WTC11 (cell line): ENCODE measurements around the gene TTLL11. TPM values are rescaled to one million over a fixed set of nuclear protein-coding genes. Genes with fewer than 3 reads are reported as not detected.

Experiments used
- ATAC-seq: fragments of 200-7000 bp; cut with Tn5 transposase; 2 replicates; pipeline ENCODE4 v1.10.0; 2021; ENCODE audit warnings: mild to moderate bottlenecking, moderate library complexity
- CTCF ChIA-PET: fragments of 300-600 bp; sonication (Branson Sonifier 250); formaldehyde crosslinking; loops from one replicate; lab custom pipeline; 2021; ENCODE audit warnings: antibody characterized with exemption; lab: Charles Lee
- POLR2A ChIA-PET: fragments of 350-600 bp; sonication (Branson Sonifier 250); formaldehyde crosslinking; loops from one replicate; lab custom pipeline; 2021; ENCODE audit warnings: antibody characterized with exemption; lab: Charles Lee
- DNase-seq: peaks from one replicate; pipeline ENCODE4 v3.0.0; 2021; ENCODE audit warnings: low spot score
- H3K27ac Mint-ChIP-seq: 2 replicates; pipeline ENCODE4 v1.8.0; 2021; ENCODE audit warnings: mixed read lengths
- H3K27me3 Mint-ChIP-seq: 2 replicates; pipeline ENCODE4 v1.8.0; 2021; ENCODE audit warnings: low read depth, mild to moderate bottlenecking, moderate library complexity, mixed read lengths
- H3K36me3 Mint-ChIP-seq: 2 replicates; pipeline ENCODE4 v1.8.0; 2021; ENCODE audit warnings: mixed read lengths
- H3K4me1 Mint-ChIP-seq: 2 replicates; pipeline ENCODE4 v1.8.0; 2022; ENCODE audit warnings: mixed read lengths
- H3K4me3 Mint-ChIP-seq: 2 replicates; pipeline ENCODE4 v1.8.0; 2021; ENCODE audit warnings: mild to moderate bottlenecking, moderate library complexity, mixed read lengths
- H3K9me3 Mint-ChIP-seq: 2 replicates; pipeline ENCODE4 v1.8.0; 2021; ENCODE audit warnings: mixed read lengths
- ATF1 ChIP-seq: sonication (generic); formaldehyde crosslinking; IDR thresholded peaks from 2 replicates; pipeline ENCODE4 v1.8.1; 2023; ENCODE audit warnings: mild to moderate bottlenecking, moderate library complexity, missing genetic modification reagents
- CBFB ChIP-seq: sonication (generic); formaldehyde crosslinking; IDR thresholded peaks from 2 replicates; pipeline ENCODE4 v1.8.1; 2022; ENCODE audit warnings: mild to moderate bottlenecking, low read depth, missing genetic modification reagents
- CREM ChIP-seq: sonication (generic); formaldehyde crosslinking; IDR thresholded peaks from 2 replicates; pipeline ENCODE4 v1.8.1; 2022; ENCODE audit warnings: mild to moderate bottlenecking, missing genetic modification reagents, moderate library complexity
- ELF4 ChIP-seq: sonication (generic); formaldehyde crosslinking; IDR thresholded peaks from 2 replicates; pipeline ENCODE4 v1.8.1; 2022; ENCODE audit warnings: low read depth, mild to moderate bottlenecking, moderate library complexity, missing genetic modification reagents
- GRHL2 ChIP-seq: fragments of 250-450 bp; sonication (Bioruptor Pico); IDR thresholded peaks from 2 replicates; pipeline ENCODE4 v1.8.0; 2022; ENCODE audit warnings: mild to moderate bottlenecking, moderate library complexity; ENCODE audit not compliant: insufficient replicate concordance, severe bottlenecking
- HMGA2 ChIP-seq: fragments of 250-450 bp; sonication (Bioruptor Pico); IDR thresholded peaks from 2 replicates; pipeline ENCODE4 v1.4.0; 2021; ENCODE audit warnings: mild to moderate bottlenecking, moderate library complexity
- NFYB ChIP-seq: sonication (generic); formaldehyde crosslinking; conservative IDR thresholded peaks from 2 replicates; pipeline ENCODE4 v1.8.0; 2022; ENCODE audit warnings: low read depth, missing genetic modification reagents
- PRRX2 ChIP-seq: fragments of 250-450 bp; sonication (Bioruptor Pico); IDR thresholded peaks from 2 replicates; pipeline ENCODE4 v1.8.0; 2021; ENCODE audit warnings: mild to moderate bottlenecking
- ZBTB21 ChIP-seq: sonication (generic); formaldehyde crosslinking; IDR thresholded peaks from 2 replicates; pipeline ENCODE4 v1.8.1; 2023; ENCODE audit warnings: mild to moderate bottlenecking, missing genetic modification reagents, borderline replicate concordance
- ZNF396 ChIP-seq: fragments of 250-450 bp; sonication (Bioruptor Pico); IDR thresholded peaks from 2 replicates; pipeline ENCODE4 v1.8.0; 2021; ENCODE audit warnings: mild to moderate bottlenecking, moderate library complexity, borderline replicate concordance
- total RNA-seq: library from RNA; stranded (reverse); gene quantifications from 3 replicates; pipeline ENCODE4 v1.2.3, GENCODE V29; 2021
- TF ChIP-seq, protein P1 (sequence below): sonication (generic); formaldehyde crosslinking; IDR thresholded peaks from 2 replicates; pipeline ENCODE4 v1.8.0; 2023; ENCODE audit warnings: missing genetic modification reagents, mild to moderate bottlenecking, borderline replicate concordance
- TF ChIP-seq, protein P2 (sequence below): sonication (generic); formaldehyde crosslinking; IDR thresholded peaks from 2 replicates; pipeline ENCODE4 v1.8.1; 2022; ENCODE audit warnings: mild to moderate bottlenecking, missing genetic modification reagents, moderate library complexity, borderline replicate concordance
- TF ChIP-seq, protein P3 (sequence below): fragments of 250-450 bp; sonication (Bioruptor Pico); IDR thresholded peaks from 2 replicates; pipeline ENCODE4 v1.8.0; 2021; ENCODE audit warnings: mild to moderate bottlenecking
- TF ChIP-seq, protein P4 (sequence below): sonication (generic); formaldehyde crosslinking; IDR thresholded peaks from 2 replicates; pipeline ENCODE4 v1.8.1; 2023; ENCODE audit warnings: mild to moderate bottlenecking, missing genetic modification reagents
- TF ChIP-seq, protein P5 (sequence below): sonication (generic); formaldehyde crosslinking; IDR thresholded peaks from 2 replicates; pipeline ENCODE4 v1.8.1; 2023; ENCODE audit warnings: mild to moderate bottlenecking, missing genetic modification reagents, borderline replicate concordance
- TF ChIP-seq, protein P6 (sequence below): fragments of 250-450 bp; sonication (Bioruptor Pico); IDR thresholded peaks from 2 replicates; pipeline ENCODE4 v1.9.0; 2021; ENCODE audit warnings: mild to moderate bottlenecking, borderline replicate concordance

TTLL11 gene
- total RNA-seq, 1 experiment from 2014 or later: 1.1 TPM

DNA sequence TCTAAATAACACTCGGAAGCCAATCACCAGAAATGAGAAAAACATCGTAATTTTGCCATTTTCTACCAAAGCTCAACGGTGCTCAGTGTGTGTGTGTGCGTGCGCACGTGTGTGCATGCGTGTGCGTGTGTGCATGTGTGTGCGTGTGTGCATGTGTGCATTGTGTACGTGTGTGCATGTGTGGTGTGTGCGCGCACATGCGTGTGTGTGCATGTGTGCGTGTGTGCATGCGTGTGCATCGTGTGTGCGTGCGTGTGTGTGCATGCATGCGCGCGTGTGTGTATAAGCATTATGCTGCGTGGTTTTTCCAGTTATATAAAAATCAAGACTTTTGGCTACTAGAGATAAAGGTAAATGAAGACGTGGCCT, 276.7 kb downstream of the TTLL11 start (continued):
- TF ChIP-seq, protein P1, sequence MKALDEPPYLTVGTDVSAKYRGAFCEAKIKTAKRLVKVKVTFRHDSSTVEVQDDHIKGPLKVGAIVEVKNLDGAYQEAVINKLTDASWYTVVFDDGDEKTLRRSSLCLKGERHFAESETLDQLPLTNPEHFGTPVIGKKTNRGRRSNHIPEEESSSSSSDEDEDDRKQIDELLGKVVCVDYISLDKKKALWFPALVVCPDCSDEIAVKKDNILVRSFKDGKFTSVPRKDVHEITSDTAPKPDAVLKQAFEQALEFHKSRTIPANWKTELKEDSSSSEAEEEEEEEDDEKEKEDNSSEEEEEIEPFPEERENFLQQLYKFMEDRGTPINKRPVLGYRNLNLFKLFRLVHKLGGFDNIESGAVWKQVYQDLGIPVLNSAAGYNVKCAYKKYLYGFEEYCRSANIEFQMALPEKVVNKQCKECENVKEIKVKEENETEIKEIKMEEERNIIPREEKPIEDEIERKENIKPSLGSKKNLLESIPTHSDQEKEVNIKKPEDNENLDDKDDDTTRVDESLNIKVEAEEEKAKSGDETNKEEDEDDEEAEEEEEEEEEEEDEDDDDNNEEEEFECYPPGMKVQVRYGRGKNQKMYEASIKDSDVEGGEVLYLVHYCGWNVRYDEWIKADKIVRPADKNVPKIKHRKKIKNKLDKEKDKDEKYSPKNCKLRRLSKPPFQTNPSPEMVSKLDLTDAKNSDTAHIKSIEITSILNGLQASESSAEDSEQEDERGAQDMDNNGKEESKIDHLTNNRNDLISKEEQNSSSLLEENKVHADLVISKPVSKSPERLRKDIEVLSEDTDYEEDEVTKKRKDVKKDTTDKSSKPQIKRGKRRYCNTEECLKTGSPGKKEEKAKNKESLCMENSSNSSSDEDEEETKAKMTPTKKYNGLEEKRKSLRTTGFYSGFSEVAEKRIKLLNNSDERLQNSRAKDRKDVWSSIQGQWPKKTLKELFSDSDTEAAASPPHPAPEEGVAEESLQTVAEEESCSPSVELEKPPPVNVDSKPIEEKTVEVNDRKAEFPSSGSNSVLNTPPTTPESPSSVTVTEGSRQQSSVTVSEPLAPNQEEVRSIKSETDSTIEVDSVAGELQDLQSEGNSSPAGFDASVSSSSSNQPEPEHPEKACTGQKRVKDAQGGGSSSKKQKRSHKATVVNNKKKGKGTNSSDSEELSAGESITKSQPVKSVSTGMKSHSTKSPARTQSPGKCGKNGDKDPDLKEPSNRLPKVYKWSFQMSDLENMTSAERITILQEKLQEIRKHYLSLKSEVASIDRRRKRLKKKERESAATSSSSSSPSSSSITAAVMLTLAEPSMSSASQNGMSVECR (CRISPR knock-in tag): no peak

DNA sequence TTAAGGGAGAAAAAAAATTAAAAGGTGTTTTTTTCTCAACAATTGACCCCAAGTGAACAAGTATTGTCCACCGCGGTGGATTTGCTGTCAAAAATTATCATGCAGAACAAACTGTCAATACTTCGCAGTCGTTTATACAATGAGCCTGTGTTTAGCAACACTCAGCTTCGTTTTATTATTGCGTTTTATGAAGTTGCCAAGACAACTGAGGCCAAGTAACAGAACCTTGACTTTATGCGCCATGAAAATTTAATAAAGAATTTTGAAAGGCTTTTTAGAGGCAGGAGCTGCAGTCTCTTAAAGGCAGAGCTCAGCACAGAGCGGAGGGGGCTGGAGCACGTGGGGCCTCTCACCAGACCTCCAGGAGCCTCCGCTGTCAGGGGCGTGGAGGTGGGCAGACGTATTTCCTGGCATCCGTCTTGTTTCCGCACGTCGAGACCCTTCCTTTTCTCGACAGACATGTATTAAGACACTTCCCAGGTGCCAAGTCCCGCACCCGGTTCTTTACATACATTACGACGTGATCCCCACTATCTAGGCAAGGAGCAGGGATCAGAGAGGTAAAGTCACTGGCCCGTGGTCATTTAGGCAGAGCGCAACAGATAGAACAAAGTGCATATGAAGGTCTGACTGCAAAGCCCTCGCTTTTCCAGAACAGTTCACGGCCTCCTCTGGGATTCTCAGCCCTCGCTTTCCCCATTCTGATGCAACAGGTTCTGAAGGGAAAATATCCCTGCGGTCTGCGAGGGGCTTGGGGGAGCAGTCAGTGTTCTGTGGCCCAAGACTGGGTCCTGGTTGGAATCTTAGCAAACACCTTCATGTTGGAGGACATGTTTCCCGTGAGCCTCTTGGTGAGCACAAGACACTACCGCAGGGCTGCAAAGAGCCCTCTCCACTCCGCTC, 277.3 kb downstream of the TTLL11 start:
- H3K4me1 Mint-ChIP-seq: peaks cover 63% of the 10 kb centered on the region
- CTCF ChIA-PET: interaction anchor here (0.8 to 1.2 kb wide), 4 partner anchors 115 to 129 kb away, joined by 3 to 6 read pairs (median 4); no protein-coding TSS in a partner anchor
- TF ChIP-seq, protein P2, sequence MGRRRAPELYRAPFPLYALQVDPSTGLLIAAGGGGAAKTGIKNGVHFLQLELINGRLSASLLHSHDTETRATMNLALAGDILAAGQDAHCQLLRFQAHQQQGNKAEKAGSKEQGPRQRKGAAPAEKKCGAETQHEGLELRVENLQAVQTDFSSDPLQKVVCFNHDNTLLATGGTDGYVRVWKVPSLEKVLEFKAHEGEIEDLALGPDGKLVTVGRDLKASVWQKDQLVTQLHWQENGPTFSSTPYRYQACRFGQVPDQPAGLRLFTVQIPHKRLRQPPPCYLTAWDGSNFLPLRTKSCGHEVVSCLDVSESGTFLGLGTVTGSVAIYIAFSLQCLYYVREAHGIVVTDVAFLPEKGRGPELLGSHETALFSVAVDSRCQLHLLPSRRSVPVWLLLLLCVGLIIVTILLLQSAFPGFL: no peak
- no peak for TF ChIP-seq CBFB (CRISPR knock-in tag)
- TF ChIP-seq ZBTB21 (CRISPR knock-in tag): no peak
- no peak for TF ChIP-seq GRHL2
- no peak for TF ChIP-seq HMGA2
- no peak for TF ChIP-seq NFYB
- no peak for TF ChIP-seq ELF4 (CRISPR knock-in tag)
- TF ChIP-seq PRRX2: no peak
- TF ChIP-seq, protein P3, sequence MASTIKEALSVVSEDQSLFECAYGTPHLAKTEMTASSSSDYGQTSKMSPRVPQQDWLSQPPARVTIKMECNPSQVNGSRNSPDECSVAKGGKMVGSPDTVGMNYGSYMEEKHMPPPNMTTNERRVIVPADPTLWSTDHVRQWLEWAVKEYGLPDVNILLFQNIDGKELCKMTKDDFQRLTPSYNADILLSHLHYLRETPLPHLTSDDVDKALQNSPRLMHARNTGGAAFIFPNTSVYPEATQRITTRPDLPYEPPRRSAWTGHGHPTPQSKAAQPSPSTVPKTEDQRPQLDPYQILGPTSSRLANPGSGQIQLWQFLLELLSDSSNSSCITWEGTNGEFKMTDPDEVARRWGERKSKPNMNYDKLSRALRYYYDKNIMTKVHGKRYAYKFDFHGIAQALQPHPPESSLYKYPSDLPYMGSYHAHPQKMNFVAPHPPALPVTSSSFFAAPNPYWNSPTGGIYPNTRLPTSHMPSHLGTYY (CRISPR knock-in tag): no peak
- TF ChIP-seq, protein P4, sequence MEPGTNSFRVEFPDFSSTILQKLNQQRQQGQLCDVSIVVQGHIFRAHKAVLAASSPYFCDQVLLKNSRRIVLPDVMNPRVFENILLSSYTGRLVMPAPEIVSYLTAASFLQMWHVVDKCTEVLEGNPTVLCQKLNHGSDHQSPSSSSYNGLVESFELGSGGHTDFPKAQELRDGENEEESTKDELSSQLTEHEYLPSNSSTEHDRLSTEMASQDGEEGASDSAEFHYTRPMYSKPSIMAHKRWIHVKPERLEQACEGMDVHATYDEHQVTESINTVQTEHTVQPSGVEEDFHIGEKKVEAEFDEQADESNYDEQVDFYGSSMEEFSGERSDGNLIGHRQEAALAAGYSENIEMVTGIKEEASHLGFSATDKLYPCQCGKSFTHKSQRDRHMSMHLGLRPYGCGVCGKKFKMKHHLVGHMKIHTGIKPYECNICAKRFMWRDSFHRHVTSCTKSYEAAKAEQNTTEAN (CRISPR knock-in tag): no peak
- ATAC-seq (no peak), DNase-seq (no peak)
- POLR2A ChIA-PET: no interaction called here
- no peaks in the 10 kb centered on the region for H3K36me3 Mint-ChIP-seq
- H3K9me3 Mint-ChIP-seq: no peaks in the 10 kb centered on the region
- H3K27me3 Mint-ChIP-seq: no peaks in the 10 kb centered on the region
- H3K27ac Mint-ChIP-seq: no peak overlapping the region
- no peak overlapping the region for H3K4me3 Mint-ChIP-seq

DNA sequence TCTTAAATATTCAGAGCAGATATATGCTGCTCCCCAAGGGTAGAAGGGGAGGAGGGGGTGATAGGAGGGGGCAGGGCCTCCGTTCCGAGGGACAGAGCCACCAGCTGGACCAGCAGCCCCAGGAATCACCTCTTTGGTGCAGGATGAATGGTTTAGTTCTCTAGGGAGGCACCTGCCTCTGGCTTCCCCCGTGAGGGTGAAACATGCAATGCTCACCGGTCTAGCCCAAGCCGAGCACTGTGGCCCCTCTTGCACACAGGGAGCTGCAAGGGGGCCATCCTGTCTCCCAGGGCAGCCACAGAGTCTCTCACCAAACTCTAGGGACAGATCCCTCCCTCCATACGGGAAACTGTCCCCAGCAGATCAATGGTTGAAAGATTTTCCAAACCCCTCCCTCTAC, 278.0 kb downstream of the TTLL11 start:
- H3K4me3 Mint-ChIP-seq: no peak overlapping the region
- no peak for ATAC-seq
- no peak for DNase-seq
- H3K27ac Mint-ChIP-seq: no peak overlapping the region
- POLR2A ChIA-PET: no interaction called here
- peaks cover 60% of the 10 kb centered on the region for H3K4me1 Mint-ChIP-seq
- CTCF ChIA-PET: interaction anchor here (0.8 to 1.0 kb wide), 2 partner anchors 115 to 128 kb away, joined by 3 to 4 read pairs; no protein-coding TSS in a partner anchor
- no peaks in the 10 kb centered on the region for H3K36me3 Mint-ChIP-seq
- H3K9me3 Mint-ChIP-seq: no peaks in the 10 kb centered on the region
- H3K27me3 Mint-ChIP-seq: no peaks in the 10 kb centered on the region
- TF ChIP-seq CREM (CRISPR knock-in tag) (no peak), ATF1 (CRISPR knock-in tag) (no peak), ZNF396 (no peak)
- TF ChIP-seq, protein P5, sequence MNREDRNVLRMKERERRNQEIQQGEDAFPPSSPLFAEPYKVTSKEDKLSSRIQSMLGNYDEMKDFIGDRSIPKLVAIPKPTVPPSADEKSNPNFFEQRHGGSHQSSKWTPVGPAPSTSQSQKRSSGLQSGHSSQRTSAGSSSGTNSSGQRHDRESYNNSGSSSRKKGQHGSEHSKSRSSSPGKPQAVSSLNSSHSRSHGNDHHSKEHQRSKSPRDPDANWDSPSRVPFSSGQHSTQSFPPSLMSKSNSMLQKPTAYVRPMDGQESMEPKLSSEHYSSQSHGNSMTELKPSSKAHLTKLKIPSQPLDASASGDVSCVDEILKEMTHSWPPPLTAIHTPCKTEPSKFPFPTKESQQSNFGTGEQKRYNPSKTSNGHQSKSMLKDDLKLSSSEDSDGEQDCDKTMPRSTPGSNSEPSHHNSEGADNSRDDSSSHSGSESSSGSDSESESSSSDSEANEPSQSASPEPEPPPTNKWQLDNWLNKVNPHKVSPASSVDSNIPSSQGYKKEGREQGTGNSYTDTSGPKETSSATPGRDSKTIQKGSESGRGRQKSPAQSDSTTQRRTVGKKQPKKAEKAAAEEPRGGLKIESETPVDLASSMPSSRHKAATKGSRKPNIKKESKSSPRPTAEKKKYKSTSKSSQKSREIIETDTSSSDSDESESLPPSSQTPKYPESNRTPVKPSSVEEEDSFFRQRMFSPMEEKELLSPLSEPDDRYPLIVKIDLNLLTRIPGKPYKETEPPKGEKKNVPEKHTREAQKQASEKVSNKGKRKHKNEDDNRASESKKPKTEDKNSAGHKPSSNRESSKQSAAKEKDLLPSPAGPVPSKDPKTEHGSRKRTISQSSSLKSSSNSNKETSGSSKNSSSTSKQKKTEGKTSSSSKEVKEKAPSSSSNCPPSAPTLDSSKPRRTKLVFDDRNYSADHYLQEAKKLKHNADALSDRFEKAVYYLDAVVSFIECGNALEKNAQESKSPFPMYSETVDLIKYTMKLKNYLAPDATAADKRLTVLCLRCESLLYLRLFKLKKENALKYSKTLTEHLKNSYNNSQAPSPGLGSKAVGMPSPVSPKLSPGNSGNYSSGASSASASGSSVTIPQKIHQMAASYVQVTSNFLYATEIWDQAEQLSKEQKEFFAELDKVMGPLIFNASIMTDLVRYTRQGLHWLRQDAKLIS: no peak
- TF ChIP-seq, protein P6, sequence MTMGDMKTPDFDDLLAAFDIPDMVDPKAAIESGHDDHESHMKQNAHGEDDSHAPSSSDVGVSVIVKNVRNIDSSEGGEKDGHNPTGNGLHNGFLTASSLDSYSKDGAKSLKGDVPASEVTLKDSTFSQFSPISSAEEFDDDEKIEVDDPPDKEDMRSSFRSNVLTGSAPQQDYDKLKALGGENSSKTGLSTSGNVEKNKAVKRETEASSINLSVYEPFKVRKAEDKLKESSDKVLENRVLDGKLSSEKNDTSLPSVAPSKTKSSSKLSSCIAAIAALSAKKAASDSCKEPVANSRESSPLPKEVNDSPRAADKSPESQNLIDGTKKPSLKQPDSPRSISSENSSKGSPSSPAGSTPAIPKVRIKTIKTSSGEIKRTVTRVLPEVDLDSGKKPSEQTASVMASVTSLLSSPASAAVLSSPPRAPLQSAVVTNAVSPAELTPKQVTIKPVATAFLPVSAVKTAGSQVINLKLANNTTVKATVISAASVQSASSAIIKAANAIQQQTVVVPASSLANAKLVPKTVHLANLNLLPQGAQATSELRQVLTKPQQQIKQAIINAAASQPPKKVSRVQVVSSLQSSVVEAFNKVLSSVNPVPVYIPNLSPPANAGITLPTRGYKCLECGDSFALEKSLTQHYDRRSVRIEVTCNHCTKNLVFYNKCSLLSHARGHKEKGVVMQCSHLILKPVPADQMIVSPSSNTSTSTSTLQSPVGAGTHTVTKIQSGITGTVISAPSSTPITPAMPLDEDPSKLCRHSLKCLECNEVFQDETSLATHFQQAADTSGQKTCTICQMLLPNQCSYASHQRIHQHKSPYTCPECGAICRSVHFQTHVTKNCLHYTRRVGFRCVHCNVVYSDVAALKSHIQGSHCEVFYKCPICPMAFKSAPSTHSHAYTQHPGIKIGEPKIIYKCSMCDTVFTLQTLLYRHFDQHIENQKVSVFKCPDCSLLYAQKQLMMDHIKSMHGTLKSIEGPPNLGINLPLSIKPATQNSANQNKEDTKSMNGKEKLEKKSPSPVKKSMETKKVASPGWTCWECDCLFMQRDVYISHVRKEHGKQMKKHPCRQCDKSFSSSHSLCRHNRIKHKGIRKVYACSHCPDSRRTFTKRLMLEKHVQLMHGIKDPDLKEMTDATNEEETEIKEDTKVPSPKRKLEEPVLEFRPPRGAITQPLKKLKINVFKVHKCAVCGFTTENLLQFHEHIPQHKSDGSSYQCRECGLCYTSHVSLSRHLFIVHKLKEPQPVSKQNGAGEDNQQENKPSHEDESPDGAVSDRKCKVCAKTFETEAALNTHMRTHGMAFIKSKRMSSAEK (CRISPR knock-in tag): no peak
